ENCODE measurements around the gene LCNL1.

The LCNL1 gene

DNA sequence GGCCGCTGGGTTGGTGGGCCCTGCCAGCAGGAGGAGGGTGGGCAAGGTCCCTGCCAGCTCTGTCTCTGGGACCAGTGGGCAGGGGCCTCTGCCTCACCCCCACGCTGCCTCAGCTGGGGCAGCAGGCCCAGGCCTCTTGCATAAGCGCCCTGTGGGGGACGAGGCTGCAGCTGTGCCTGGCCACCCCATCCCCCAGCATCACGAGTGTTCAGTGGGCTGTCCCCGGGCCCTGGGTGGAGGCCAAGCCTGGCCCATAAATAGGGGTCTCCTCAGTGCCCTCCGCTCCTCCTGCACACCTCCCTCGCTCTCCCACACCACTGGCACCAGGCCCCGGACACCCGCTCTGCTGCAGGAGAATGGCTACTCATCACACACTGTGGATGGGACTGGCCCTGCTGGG lies 5.6 kb upstream of the LCNL1 start, which contains the start of gene PTGDS:
Gene PTGDS (plus strand): TSS at position 282 of the 400 bp plus-strand sequence. CDS start 75 bp downstream, at position 357.
- DNase-seq (ENCODE audit: low spot score), result no peak

DNA sequence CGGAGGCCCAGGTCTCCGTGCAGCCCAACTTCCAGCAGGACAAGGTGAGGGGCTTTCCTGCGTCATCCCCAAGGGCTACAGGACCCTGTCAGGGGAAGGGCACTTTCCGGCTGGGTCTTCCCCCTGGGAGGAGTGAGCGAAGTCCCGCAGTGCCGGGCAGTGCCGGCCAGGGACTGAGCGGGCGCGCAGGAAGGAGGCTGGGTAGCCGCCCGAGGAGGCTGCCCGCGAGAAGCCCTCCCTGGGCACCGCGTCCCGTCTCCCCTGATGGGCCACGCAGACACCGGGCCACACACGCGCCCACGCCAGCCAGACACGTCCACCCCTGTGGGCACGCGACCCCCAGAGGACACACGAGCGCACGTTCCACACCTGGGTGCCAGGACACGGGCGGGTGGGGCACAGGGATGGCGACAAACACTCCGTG lies 5.1 kb upstream of the LCNL1 start:
- no peak for DNase-seq (ENCODE audit: low spot score)

DNA sequence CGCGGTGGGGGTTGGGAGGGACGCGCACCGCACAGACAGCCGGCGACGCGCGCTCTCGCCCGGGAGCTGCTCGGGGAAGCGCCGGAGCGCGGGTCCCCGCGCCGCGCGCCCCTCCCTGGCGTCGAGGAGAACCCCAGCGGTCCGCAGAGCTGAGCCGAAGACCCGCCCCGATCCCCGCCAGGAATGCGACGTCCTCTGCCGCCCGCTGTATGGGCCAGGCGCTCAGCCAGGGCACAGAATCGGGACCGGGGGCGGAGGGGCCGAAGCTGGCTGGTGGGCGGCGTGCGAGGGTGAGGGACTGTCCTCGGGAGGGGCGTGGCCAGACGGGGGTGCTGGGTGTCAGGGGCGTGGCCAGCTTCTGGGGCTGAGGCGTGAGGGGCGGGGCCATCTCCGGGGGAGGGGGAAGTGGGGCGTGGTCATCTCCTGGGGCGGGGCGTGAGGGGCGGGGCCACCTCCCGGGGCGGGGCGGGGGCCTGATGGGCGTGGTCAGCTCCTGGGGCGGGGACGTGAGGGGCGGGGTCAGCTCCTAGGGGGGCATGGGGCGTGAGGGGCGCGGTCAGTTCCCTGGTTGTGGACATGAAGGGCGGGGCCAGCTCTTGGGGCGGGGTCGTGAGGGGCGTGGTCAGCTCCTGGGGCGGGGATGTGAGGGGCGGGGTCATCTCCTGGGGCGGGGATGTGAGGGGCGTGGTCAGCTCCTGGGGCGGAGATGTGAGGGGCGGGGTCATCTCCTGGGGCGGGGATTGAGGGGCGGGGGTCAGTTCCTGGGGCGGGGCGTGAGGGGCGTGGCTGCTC lies 4.5 kb upstream of the LCNL1 start:
- DNase-seq (ENCODE audit: low spot score), result peak; percentile 100

DNA sequence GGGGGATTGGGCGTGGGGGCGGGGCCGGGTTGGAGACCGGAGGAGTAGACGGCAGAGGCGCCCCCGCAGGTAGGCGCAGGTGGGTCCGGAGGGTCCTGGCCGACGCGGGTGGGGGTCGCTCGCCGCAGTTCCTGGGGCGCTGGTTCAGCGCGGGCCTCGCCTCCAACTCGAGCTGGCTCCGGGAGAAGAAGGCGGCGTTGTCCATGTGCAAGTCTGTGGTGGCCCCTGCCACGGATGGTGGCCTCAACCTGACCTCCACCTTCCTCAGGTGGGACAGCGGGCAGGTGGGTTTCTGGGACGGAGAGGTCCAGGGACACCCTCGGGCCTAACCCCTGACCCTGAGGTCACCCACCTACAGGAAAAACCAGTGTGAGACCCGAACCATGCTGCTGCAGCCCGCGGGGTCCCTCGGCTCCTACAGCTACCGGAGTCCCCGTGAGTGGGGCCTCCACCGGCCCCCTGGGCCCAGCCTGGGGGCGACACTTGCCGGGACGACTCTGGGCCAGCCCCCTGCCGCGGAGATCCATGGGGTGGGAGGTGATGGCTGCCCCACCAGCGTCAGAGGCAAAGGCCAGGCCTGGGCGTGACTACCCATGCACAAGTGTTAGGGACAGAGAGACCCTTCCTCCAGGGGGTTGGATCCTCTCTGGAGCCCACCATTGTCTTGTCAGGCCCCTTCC lies 3.8 kb upstream of the LCNL1 start:
- no peak for DNase-seq (ENCODE audit: low spot score)

DNA sequence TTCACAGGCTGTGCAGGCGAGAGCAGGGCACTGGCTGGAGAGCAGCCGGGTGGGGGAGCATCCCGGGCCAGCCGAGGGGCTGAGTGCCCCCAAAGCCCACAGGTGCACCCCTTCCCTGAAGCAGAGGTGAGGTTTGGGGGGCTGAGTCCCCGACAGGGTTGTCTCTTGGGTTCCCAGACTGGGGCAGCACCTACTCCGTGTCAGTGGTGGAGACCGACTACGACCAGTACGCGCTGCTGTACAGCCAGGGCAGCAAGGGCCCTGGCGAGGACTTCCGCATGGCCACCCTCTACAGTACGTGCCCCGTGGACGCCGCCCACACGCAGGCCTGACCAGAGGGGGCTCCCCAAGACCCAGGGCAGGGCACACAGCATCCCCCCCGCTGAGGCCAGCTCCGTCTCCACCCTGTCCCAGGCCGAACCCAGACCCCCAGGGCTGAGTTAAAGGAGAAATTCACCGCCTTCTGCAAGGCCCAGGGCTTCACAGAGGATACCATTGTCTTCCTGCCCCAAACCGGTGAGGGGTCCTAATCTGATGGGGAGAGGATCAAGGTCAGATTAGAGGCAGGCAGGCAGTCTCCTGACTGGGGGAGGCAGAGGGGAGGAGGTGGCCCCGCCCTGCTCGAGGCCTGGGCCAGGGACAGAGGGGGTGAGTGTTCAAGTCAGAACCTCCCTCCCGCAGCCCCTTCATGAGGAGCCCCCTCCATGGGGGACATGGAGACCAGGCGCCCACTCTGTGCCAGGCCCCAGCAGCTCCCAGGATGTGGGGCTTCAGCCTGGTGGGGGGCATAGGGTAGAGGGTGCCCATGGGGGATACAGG lies 2.8 kb upstream of the LCNL1 start:
- DNase-seq (ENCODE audit: low spot score), result no peak

DNA sequence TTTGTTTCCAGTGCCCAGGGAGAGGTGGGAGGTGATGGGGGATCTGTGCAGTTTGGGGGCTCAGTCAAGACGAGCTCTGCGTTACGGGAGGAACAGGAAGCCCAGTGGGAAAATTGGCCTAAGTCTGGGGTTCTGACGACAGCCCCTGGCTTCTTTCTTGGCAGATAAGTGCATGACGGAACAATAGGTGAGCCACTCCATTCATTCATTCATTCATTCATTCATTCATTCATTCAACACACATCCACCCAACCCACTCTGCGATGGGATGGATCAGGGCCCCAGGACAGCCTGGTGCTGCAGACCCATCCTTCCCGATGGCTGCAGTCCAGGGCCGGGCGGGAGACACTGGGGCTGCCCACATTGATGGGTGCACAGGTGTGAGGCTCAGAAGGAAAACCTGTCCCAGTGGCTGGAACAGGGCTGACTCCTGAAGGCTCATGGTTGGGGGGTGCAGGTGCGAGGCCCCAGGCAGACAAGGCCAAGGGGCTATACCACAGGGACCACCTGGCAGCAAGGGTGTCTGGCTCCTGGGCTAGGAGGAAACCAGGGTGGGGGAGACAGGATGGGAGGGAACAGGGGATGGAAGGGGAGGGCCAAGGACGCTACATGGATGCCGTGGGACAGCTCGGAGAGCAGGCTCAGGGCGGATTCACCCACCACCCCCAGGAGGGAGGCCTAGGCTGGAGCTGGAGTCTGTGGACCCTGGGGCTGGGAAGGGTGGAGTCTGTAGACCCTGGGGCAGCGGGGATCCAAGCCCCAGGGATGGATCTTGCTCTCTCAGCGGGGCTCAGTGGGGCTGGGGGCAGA lies 1.9 kb upstream of the LCNL1 start:
- DNase-seq (ENCODE audit: low spot score), result no peak

DNA sequence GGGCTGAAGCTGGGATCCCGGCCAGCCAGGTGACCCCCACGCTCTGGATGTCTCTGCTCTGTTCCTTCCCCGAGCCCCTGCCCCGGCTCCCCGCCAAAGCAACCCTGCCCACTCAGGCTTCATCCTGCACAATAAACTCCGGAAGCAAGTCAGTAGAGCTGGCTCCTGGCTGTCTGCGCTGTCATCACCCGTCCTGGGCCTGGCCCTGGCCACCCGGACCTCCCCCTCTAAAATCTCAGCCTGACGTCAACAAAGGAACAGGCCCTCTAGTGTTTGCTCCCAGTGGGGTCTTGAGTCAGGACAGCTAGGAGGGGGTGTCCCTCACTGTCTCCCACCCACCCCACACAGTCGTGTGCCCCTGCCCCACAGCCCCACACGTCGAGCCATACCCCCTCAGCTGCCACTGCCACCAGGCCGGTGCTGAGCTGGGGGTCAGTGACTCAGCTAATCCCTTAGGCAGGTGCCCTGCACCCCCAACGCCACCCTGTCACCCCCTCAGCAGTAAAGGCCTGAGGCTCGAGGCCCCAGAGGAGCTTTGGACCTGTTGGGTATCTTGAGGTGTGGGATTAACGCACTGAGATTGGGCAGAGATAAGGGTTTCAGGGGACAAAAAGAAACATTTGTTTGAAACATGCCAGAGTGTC lies 1.1 kb upstream of the LCNL1 start:
- DNase-seq (ENCODE audit: low spot score), result no peak

DNA sequence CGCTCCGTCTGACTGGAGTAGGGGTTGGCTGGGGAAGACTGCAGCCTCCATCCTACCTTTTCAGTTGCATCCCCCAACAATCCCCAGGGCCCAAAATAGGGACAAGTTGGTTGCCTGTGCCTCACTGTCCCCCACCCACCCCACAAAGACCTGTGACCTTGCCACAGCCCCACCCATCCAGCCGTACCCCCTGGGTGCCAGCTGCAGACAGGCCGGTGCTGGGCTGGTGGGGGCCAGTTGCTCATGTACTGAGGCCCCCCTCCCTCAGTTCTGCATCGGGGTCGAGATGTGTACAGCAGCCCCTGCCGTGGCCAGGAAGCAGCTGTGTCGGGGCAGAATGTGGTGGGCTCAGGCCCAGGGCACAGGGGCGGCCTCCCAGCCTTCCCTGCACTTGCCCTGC lies 374 bp downstream of the LCNL1 start:
- no peak for DNase-seq (ENCODE audit: low spot score)

DNA sequence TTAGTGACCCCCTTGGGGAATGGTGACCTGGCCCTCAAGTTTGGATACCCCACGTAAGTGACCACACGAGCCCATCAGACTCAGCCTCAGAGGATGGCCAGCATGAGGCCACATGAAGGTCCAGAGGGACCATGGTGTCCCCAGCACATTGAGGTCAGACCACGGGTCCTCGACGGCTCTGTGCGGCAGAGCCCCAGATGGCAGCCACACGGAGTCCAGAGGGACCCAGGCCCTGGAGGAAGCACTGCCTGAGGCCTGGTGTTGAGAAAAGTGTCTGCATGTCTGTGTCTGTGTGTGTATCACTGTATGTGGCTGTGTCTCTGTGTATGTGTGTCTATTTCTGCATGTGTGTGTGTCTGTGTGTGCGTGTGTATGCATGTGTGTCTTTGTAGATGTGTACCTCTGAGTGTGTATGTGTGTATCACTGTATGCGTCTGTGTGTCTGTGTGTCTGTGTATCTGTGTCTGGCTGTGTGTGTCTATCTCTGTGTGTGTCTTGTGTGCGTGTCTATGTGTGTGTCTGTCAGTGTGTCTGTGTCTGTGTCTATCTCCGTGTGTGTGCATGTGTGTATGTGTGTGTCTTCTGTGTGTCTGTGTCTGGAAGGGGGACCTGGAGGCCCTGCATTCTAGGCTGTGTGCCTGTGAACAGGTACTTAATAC lies 992 bp downstream of the LCNL1 start:
- no peak for DNase-seq (ENCODE audit: low spot score)

DNA sequence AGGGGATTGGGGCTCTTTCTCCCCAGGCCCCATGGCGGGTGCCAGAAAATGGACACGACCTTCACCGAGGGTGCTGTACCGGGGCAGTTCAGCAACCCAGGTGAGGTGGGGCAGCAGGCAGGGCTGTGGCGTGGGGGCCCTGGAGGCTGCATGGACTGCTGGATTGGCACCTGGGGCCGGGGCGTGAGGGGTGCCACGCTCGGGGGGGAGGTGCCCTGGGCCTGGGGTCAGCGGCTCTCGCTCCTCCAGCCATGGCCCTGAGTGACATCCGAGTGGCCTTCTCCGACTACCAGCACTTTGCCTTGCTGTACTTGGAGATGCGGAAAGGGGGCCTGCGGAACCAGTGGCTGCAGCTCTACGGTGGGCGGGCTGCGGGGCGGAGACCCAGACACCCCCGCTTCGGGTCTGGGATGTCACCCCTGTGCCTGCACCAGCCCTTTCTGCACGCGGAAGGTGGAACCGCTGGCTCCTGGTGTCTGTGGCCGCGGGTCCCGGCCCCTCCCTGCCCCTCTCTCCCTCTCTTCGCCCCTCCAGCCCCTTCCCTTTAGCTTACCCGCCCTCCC lies 1.8 kb downstream of the LCNL1 start:
- DNase-seq (ENCODE audit: low spot score), result no peak

DNA sequence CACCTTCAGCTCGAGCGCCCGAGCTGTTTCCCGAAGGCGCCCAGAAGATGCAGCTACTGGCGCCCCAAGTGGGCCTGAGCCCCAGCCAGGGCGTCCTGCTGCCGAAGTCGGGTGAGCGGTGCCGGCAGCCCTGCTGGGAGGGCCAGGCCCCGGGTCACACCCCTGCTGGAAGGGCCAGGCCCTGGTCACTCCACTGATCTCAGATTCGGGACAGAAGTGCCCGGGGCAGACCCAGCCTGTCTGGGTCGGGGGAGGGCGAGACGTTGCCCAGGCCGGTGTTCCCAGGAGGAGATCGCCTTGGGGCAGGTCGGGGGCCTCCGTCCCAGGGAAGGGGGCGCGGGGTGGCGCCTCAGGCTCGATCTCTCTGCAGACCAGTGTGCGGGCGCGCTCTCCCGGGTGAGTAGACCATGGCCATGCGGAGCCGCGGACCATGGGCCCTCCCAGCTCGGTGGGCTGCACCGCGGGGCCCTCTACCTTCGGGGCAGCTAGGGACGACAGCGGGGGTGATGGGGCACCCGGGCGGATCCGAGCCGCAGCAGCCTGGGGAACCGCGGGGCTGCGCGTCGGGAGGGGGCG lies 2.3 kb downstream of the LCNL1 start:
- DNase-seq (ENCODE audit: low spot score), result no peak

DNA sequence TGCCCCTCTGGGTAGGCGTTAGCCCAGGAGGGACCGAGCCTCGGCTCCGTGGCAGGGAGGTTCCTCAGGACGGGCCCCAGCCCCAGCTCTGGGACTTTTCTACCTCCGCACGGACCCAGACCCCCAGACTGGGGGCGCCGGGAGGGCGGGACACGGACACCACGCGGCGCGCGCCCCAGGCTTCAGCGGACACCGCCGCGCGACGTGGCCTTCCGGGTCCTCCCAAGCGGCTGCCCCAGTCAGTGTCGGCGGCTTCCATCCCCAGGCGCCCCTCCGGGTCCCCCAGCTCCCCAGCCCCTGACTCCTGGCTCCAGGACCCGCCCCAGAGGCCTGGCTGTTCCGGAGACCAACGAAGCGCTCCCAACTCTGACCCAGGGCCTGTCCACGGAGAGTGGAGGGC lies 3.1 kb downstream of the LCNL1 start:
- DNase-seq (ENCODE audit: low spot score), result no peak

DNA sequence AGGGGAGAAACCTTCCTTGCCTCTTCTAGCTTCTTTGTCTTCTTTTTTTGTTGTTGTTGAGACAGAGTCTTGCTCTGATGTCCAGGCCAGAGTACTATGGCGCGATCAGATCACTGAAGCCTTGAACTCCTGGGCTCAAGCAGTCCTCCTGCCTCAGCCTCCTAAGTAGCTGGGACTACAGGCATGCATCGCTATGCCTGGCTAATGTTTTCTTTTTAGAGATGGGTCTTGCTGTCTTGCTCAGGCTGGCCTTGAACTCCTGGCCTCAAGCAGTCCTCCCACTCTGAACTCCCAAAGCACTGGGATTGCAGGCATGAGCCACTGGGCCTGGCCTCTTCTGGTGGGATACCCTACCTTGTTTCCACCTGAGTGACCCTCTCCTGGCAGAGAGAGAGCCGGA lies 6.1 kb downstream of the LCNL1 start:
- DNase-seq (ENCODE audit: low spot score), result no peak

DNA sequence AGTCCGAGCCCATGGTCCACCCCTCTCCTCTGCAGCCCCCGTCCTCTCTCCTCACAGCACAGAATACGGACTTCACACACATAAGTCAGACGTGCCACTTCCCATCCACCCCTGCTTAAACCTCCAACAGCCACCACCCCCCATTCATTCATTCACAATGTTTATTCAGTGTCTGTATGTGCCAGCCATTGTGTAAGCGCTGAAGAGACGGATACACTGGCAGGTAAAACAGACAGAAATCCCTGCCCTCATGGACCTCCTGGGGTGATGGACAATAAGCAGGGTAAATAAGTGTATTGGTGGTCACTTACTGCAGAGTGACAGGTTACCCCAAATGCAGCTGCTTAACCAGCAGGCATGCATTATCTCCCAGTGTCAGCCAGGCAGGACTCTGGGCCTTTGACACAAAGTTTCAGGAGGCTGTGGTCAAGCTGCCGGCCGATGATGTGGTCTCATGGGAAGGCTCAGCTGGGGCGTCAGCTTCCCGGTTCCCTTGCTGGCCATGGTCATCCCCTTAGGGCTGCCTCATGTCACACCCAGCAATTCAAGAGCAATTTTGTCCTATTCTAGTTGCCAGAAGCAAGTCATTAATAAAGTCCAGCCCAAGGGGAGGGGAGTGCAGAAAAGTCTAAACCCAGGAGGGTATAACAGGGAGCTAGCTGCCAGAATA lies 7.6 kb downstream of the LCNL1 start:
- DNase-seq (ENCODE audit: low spot score), result no peak

DNA sequence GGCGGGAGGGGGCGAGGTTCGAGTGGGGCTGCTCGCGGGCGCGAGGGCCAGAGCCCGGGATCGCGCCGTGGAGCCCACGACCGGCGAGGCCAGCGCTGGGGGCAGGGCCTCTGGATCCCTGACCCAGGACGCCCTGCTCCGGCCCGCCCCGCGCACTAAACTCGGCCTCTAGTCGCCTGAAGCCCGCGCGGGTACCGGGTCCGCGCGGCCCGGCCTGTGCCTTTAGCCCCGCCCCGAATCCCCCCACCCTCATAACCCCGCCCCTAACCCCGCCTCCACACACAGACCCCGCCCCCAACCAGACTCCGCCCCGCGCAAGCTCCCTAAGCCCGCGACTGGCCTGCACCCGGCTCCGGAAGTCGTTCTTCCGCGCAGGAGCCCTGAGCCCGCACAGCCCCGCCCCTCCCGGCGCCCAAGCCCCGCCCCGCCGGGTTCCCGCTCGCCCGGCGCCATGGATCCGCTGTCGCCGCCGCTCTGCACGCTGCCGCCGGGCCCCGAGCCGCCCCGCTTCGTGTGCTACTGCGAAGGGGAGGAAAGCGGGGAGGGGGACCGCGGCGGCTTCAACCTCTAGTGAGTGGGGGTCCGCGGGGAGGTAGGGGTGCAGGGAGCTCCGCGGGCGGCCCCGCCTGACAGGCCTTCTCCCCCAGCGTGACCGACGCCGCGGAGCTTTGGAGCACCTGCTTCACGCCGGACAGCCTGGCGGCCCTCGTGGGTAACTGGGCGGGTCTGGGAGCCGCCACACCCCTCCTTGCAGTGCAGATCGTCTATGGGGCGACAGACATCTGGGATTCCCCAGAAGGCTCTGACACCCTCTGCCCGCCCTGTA lies 9.4 kb downstream of the LCNL1 start, which contains the start of gene PAXX:
Gene PAXX (plus strand): TSS at position 430 of the 826 bp plus-strand sequence. CDS start 22 bp downstream, at position 452.
- peak; percentile 99 for DNase-seq (ENCODE audit: low spot score)

DNA sequence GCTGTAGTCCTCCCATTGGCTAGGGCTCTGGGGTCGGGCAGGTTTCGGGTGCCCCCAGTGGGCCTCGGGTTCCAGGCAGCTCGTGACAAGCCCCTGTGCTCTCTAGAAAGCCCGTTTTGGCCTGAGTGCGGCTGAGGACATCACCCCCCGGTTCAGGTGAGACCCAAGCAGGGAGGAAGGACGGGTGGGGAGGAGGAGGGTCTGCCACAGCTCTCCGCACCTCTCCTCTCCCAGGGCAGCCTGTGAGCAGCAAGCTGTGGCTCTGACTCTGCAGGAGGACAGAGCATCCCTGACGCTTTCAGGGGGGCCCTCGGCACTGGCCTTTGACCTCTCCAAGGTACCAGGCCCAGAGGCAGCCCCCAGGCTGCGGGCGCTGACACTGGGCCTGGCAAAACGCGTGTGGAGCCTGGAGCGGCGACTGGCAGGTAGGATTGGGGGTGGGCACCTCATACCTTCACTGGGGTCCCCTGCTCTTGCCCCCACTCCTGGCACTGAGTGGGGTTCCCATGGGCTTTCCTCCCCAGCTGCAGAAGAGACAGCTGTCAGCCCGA lies 10.1 kb downstream of the LCNL1 start:
- DNase-seq (ENCODE audit: low spot score), result no peak

DNA sequence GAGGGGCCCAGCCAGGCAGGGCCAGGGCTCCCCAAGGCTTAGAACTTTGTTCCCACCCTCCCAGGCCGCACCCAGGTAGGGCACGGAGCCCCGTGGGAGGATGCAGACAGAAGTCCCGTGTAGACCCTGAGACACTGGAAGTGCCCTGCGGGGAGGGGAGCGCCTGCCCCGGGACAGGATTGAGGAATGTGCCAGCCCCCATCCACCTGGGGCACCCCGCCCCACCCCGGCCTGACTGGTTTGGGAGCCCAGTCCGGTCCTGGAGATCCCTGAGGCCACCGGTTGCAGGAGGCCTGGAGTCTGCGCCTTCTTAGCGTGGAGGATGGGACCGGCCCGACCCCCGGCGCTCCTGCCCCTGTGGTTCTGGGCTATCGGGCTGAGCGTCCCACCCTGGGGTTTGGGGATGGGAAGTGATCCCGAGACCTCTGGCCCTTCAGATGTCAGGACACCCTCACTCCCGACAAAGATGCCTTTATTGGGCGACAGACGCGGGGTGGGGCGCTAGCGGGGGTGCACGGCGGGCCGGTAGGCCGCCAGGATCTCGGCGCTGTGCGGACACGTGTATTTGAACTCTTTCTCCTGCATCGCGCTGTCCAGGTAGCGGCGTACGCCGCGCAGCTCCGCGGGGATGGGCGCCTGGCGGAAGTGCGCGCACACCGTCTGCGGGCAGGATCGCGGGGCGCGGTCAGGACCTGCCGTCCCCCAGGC lies 11.5 kb downstream of the LCNL1 start:
- DNase-seq (ENCODE audit: low spot score), result no peak

DNA sequence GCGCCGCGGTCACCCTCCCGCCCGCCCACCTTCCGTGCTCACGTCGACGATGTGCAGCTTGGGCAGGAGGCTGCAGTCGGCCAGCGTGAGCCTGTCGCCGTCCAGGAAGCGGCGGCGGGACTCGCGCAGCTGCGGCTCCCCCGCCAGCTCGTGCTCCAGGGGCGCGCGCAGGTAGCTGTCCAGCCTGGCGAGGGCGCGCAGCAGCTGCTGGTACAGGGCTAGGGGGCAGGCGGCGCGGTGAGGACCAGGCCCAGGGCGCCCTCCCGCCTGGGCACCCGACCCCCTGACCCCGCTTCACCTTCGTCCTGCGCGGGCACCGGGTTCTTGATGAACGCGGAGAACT lies 12.1 kb downstream of the LCNL1 start:
- peak; percentile 80 for DNase-seq (ENCODE audit: low spot score)
